WTC11 (cell line): ENCODE results near the gene NECTIN1. TPM values are rescaled to one million over a fixed set of nuclear protein-coding genes. Genes with fewer than 3 reads are reported as not detected.

Source experiments
- ATAC-seq: fragments of 200-7000 bp; cut with Tn5 transposase; 2 replicates; pipeline ENCODE4 v1.10.0; 2021; ENCODE audit warnings: mild to moderate bottlenecking, moderate library complexity
- CTCF ChIA-PET: fragments of 300-600 bp; sonication (Branson Sonifier 250); formaldehyde crosslinking; loops from one replicate; lab custom pipeline; 2021; ENCODE audit warnings: antibody characterized with exemption; lab: Charles Lee
- POLR2A ChIA-PET: fragments of 350-600 bp; sonication (Branson Sonifier 250); formaldehyde crosslinking; loops from one replicate; lab custom pipeline; 2021; ENCODE audit warnings: antibody characterized with exemption; lab: Charles Lee
- DNase-seq: peaks from one replicate; pipeline ENCODE4 v3.0.0; 2021; ENCODE audit warnings: low spot score
- H3K27ac Mint-ChIP-seq: 2 replicates; pipeline ENCODE4 v1.8.0; 2021; ENCODE audit warnings: mixed read lengths
- H3K27me3 Mint-ChIP-seq: 2 replicates; pipeline ENCODE4 v1.8.0; 2021; ENCODE audit warnings: low read depth, mild to moderate bottlenecking, moderate library complexity, mixed read lengths
- H3K36me3 Mint-ChIP-seq: 2 replicates; pipeline ENCODE4 v1.8.0; 2021; ENCODE audit warnings: mixed read lengths
- H3K4me1 Mint-ChIP-seq: 2 replicates; pipeline ENCODE4 v1.8.0; 2022; ENCODE audit warnings: mixed read lengths
- H3K4me3 Mint-ChIP-seq: 2 replicates; pipeline ENCODE4 v1.8.0; 2021; ENCODE audit warnings: mild to moderate bottlenecking, moderate library complexity, mixed read lengths
- H3K9me3 Mint-ChIP-seq: 2 replicates; pipeline ENCODE4 v1.8.0; 2021; ENCODE audit warnings: mixed read lengths
- AFF4 ChIP-seq: sonication (generic); formaldehyde crosslinking; IDR thresholded peaks from 2 replicates; pipeline ENCODE4 v1.8.1; 2023; ENCODE audit warnings: mild to moderate bottlenecking, missing genetic modification reagents, borderline replicate concordance
- ARID4B ChIP-seq: sonication (generic); formaldehyde crosslinking; IDR thresholded peaks from 2 replicates; pipeline ENCODE4 v1.8.0; 2023; ENCODE audit warnings: missing genetic modification reagents, mild to moderate bottlenecking, borderline replicate concordance
- CBFB ChIP-seq: sonication (generic); formaldehyde crosslinking; IDR thresholded peaks from 2 replicates; pipeline ENCODE4 v1.8.1; 2022; ENCODE audit warnings: mild to moderate bottlenecking, low read depth, missing genetic modification reagents
- E2F5 ChIP-seq: sonication (generic); formaldehyde crosslinking; IDR thresholded peaks from 2 replicates; pipeline ENCODE4 v1.8.1; 2022; ENCODE audit warnings: mild to moderate bottlenecking, moderate library complexity, missing genetic modification reagents
- ERG ChIP-seq: fragments of 250-450 bp; sonication (Bioruptor Pico); IDR thresholded peaks from 2 replicates; pipeline ENCODE4 v1.8.0; 2021; ENCODE audit warnings: mild to moderate bottlenecking
- FOXJ3 ChIP-seq: sonication (generic); formaldehyde crosslinking; IDR thresholded peaks from 2 replicates; pipeline ENCODE4 v1.9.0; 2021; ENCODE audit warnings: missing genetic modification reagents, mild to moderate bottlenecking, borderline replicate concordance
- FOXP4 ChIP-seq: sonication (generic); formaldehyde crosslinking; IDR thresholded peaks from 2 replicates; pipeline ENCODE4 v1.8.0; 2022; ENCODE audit warnings: mild to moderate bottlenecking, missing genetic modification reagents
- GRHL2 ChIP-seq: fragments of 250-450 bp; sonication (Bioruptor Pico); IDR thresholded peaks from 2 replicates; pipeline ENCODE4 v1.8.0; 2022; ENCODE audit warnings: mild to moderate bottlenecking, moderate library complexity; ENCODE audit not compliant: insufficient replicate concordance, severe bottlenecking
- HMGXB4 ChIP-seq: sonication (generic); formaldehyde crosslinking; IDR thresholded peaks from 2 replicates; pipeline ENCODE4 v1.8.1; 2023; ENCODE audit warnings: mild to moderate bottlenecking, moderate library complexity, missing genetic modification reagents
- OVOL2 ChIP-seq: fragments of 250-450 bp; sonication (Bioruptor Pico); IDR thresholded peaks from 2 replicates; pipeline ENCODE4 v1.9.0; 2021; ENCODE audit warnings: mild to moderate bottlenecking, borderline replicate concordance
- RORB ChIP-seq: fragments of 250-450 bp; sonication (Bioruptor Pico); IDR thresholded peaks from 2 replicates; pipeline ENCODE4 v1.9.0; 2021; ENCODE audit warnings: mild to moderate bottlenecking
- SMAD3 ChIP-seq: sonication (generic); formaldehyde crosslinking; IDR thresholded peaks from 2 replicates; pipeline ENCODE4 v1.8.0; 2022; ENCODE audit warnings: missing genetic modification reagents, mild to moderate bottlenecking, borderline replicate concordance
- ZNF423 ChIP-seq: fragments of 250-450 bp; sonication (Bioruptor Pico); IDR thresholded peaks from 2 replicates; pipeline ENCODE4 v2.1.2; 2022; ENCODE audit warnings: mild to moderate bottlenecking, moderate library complexity
- ZNF512 ChIP-seq: sonication (generic); formaldehyde crosslinking; IDR thresholded peaks from 2 replicates; pipeline ENCODE4 v1.8.1; 2022; ENCODE audit warnings: missing genetic modification reagents, borderline replicate concordance
- total RNA-seq: library from RNA; stranded (reverse); gene quantifications from 3 replicates; pipeline ENCODE4 v1.2.3, GENCODE V29; 2021

NECTIN1 gene
- total RNA-seq, 1 experiment from 2014 or later, result 86.2 TPM

- H3K27ac Mint-ChIP-seq, result peak overlapping the region; percentile 32; the same call in 1 of the 2 replicates
- ChIA-PET CTCF (interaction anchor here (0.7 to 1.8 kb wide), 5 partner anchors 10 to 140 kb away, joined by 3 to 9 read pairs (median 3); partner anchors contain the start of gene NECTIN1), POLR2A (no interaction called here)
- H3K4me3 Mint-ChIP-seq, result no peak overlapping the region
- no peaks in the 10 kb centered on the region for H3K27me3 Mint-ChIP-seq
- peaks cover 5% of the 10 kb centered on the region for H3K4me1 Mint-ChIP-seq
- DNase-seq (no peak), ATAC-seq (no peak)
- peaks cover 56% of the 10 kb centered on the region for H3K36me3 Mint-ChIP-seq
- TF ChIP-seq AFF4 (CRISPR knock-in tag) (no peak), OVOL2 (CRISPR knock-in tag) (no peak), ERG (CRISPR knock-in tag) (no peak), HMGXB4 (CRISPR knock-in tag) (no peak), E2F5 (CRISPR knock-in tag) (no peak), FOXJ3 (CRISPR knock-in tag) (no peak), FOXP4 (CRISPR knock-in tag) (no peak)
- H3K9me3 Mint-ChIP-seq, result peaks cover 12% of the 10 kb centered on the region
These were observed 55.2 kb downstream of the NECTIN1 start for GRCh38 chr11:119673759-119674336.

GRCh38 chr11:119673052-119673758, 55.8 kb downstream of the NECTIN1 start:
- no peak for DNase-seq
- POLR2A ChIA-PET, result no interaction called here
- H3K9me3 Mint-ChIP-seq, result peaks cover 6% of the 10 kb centered on the region
- H3K27me3 Mint-ChIP-seq, result no peaks in the 10 kb centered on the region
- H3K36me3 Mint-ChIP-seq, result peaks cover 56% of the 10 kb centered on the region
- ATAC-seq, result no peak
- H3K4me3 Mint-ChIP-seq, result no peak overlapping the region
- H3K27ac Mint-ChIP-seq, result no peak overlapping the region
- CTCF ChIA-PET, result interaction anchor here (0.7 to 1.8 kb wide), 4 partner anchors 9 to 139 kb away, joined by 3 to 9 read pairs (median 4); partner anchors contain the start of gene NECTIN1
- H3K4me1 Mint-ChIP-seq, result peaks cover 5% of the 10 kb centered on the region
- TF ChIP-seq CBFB (CRISPR knock-in tag) (no peak), SMAD3 (CRISPR knock-in tag) (no peak), ARID4B (CRISPR knock-in tag) (no peak), GRHL2 (CRISPR knock-in tag) (no peak), ERG (CRISPR knock-in tag) (no peak), ZNF512 (CRISPR knock-in tag) (no peak), ZNF423 (CRISPR knock-in tag) (no peak), RORB (CRISPR knock-in tag) (no peak)
